GM21515 (cell line): ENCODE data around the gene ZNF804A.
"Not testable (repeated sequence)": the region's sequence is repeated elsewhere in the genome, so short reads cannot be mapped to it uniquely, and the experiment has no call there.

Experiments
- ATAC-seq: cut with Tn5 transposase; IDR thresholded peaks from one replicate; pipeline ENCODE4 v1.9.1; 2021; ENCODE audit not compliant: unreplicated experiment

The ZNF804A gene

DNA sequence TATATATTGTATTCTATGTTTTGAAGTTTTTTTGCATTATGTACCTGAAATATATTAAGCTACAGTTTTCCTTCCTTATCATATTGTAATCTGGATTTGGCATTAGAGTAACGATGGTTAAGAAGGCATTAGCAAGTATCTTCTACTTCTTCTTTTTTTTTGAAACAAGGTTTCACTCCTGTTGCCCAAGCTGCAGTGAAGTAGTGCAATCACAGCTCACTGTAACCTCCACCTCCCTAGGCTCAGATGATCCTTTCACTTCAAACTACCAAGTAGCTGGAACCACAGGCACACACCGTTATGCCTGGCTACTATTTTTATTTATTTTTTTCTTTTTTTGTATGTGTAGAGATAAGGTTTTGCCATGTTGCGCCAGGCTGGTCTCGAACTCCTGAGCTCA is 201.1 kb downstream of the ZNF804A start:
- ATAC-seq = no peak

GRCh38 chr2:184814421-184814820 is 216.1 kb downstream of the ZNF804A start:
- ATAC-seq = no peak

DNA sequence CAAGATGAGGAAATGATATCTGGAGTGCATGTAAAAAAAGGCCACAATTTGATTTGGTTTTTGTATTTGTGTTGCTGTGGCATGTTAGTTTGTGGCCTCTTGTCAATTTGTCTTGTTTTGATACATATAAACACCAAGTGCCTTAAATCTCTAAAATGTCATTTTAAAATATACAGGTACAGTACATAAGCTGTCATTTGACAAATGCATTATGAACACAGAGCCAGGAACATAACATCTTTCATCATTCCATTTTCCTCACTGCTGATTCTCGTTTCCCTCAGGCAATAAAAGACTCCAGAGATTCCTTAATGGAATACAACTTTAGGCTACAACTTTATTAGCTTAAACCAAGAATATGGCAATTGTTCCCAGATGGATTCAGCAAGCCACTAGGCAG is 217.5 kb downstream of the ZNF804A start:
- ATAC-seq = no peak

GRCh38 chr2:184824597-184824996 is 226.3 kb downstream of the ZNF804A start:
- ATAC-seq = no peak

DNA sequence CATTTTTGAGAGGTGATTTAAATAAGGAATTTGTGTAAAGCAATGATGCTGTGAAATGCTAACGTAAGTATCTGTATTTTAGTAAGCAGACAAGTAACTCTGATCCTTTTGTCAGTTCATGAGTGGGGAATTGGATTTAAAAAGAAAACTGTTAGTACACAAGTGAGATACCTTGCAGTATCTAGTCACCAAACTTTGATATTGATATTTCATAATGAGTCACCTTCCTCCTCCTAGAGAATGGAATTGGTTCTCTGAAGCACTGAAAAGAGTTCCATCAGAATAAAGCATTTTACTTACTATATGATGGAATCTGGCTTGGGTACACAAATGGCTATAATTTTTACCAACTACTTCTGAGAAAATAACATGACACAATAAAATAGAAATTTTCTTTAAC is 232.2 kb downstream of the ZNF804A start:
- no peak for ATAC-seq

GRCh38 chr2:184834699-184835397 is 236.5 kb downstream of the ZNF804A start:
- no peak for ATAC-seq

GRCh38 chr2:184835398-184835715 is 237.0 kb downstream of the ZNF804A start:
- no peak for ATAC-seq

DNA sequence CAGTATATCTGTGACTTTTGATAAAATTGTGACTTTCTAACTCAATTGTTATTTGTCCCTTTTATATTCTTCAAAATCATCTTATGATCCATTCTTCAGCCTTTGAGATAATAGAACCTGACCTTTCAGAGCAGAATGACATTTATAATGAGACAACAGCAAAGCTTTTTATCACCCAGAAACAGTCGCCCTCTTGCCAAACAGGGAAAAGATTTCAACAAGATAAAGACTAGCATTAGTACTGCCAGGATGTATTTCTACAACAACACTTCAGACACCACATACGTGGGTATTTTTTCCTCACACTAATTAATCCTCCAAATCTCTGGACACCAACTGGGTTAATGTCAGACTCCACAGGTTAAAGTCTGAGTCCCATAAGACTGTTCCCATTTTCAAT is 249.0 kb downstream of the ZNF804A start:
- ATAC-seq = no peak

DNA sequence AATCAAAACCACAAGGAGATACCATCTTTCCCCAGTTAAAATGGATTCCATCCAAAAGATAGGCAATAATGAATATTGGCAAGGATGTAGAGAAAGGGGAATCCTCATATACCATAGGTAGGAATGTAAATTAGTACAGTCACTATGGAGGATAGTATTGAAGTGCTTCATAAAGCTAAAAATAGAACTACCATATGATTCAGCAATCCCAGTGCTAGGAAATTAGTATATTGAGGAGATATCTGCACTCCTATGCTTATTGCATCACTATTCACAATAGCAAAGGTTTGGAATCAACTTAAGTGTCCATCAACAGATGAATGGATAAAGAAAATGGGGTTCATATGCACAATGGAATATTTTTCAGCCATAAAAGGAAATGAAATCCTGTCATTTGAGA is 251.2 kb downstream of the ZNF804A start:
- ATAC-seq = no peak

- no peak for ATAC-seq
These were observed 253.2 kb downstream of the ZNF804A start for GRCh38 chr2:184851576-184851975.

DNA sequence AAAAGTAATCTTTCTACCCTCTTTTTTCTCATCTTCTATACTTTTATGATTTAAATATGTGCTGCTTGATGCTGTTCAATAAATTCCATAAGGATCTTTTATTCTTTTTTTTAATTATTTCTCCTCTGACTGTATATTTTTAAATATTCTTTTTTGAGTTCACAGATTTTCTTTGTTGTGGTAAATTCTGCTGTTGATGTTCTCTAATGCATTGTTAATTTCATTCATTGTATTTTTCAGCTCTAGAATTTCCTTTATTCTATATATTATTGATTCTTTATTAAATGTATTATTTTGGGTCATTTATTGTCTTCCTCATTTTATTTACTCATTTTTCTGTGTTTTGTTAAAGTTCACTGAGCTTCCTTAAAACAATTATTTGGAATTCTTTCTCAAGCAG is 260.9 kb downstream of the ZNF804A start:
- ATAC-seq = no peak

- ATAC-seq = no peak
These were observed 262.4 kb downstream of the ZNF804A start for GRCh38 chr2:184860744-184861143.

DNA sequence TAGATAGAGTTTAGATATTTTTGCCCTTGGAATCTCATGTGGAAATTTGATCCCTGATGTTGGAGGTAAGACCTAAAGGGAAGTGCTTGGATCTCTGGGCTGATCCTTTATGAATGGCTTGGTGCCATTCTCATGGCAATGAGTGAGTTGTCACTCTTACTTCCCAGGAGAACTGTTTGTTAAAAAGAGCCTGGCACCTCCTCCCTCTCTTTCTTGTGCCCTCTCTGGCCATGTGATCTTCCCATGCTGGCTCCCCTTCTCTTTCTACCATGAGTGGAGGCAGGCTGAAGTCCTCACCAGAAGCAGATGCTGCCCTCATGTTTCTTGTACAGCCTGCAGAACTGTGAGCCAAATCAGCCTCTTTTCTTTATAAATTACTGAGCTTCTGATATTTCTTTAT is 276.9 kb downstream of the ZNF804A start:
- ATAC-seq = no peak

GRCh38 chr2:184875911-184876310 is 277.6 kb downstream of the ZNF804A start:
- no peak for ATAC-seq

- ATAC-seq = no peak
These were observed 279.6 kb downstream of the ZNF804A start for GRCh38 chr2:184877909-184878308.

GRCh38 chr2:184879671-184880070 is 281.3 kb downstream of the ZNF804A start:
- no peak for ATAC-seq

- not testable (repeated sequence) for ATAC-seq
These were observed 288.3 kb downstream of the ZNF804A start for GRCh38 chr2:184886585-184886984.

GRCh38 chr2:184890311-184890710 is 292.0 kb downstream of the ZNF804A start:
- no peak for ATAC-seq

GRCh38 chr2:184904991-184905390 is 306.7 kb downstream of the ZNF804A start:
- ATAC-seq = no peak

DNA sequence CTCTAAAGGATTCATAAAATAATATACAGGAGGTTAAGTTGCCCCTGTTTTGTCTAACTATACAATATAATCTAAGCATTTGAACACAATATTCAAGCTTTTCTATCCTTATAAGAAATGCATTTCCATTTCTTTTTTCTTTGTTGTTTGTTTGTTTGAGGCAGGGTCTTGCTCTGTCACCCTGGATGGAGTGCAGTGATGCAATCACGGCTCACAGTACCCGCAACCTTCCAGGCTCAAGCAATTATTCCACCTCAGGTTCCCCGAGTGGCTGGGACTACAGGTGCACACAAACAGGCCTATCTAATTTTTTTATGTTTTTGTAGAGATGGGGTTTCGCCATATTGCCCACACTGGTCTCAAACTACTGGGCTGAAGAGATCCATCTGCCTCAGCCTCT is 307.8 kb downstream of the ZNF804A start:
- no peak for ATAC-seq

GRCh38 chr2:184906709-184907108 is 308.4 kb downstream of the ZNF804A start:
- no peak for ATAC-seq

DNA sequence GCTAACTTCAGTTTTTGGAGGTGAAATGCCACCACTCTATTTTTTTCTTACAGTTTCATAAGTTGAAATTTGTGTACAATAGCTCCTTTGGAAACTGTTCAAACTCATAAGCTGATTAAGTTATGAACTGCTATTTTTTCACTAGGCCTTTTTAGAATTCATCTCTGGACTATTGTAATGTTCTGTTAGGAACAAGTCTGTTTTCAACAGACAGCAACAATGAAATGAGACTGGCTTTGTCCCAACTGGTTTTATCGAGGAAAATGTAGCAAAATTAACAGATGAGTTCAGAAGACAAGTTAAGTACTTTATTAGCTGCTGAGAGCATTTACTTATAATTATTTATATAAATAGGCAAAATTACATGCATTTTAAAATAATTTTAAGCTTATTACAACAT is 310.6 kb downstream of the ZNF804A start:
- ATAC-seq = no peak

DNA sequence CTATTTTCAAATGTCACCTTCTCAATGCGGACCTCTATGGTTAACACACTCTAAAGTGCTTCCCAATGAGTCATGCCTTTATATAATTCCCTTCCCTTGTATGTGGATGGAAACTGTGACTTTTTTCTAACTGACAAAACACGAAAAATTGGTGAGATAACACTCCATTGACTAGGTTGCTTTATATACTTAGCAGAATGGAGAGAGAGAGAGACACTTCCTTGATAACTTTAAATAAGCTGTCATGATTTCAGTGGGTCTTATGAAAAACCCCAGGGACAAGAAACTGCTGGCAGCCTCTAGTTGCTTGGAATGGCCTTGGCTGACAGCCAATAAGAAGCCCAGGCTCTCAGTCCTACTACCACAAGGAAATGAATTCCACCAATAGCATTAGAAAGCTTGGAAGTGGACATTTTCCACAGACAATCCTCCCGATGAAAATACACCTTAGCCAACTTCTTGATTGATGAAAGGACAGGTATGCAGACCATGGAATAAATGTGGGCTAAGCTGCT is 322.2 kb downstream of the ZNF804A start:
- ATAC-seq = no peak
